Stomach smooth muscle (tissue), 2 donors: ENCODE data around the gene NR2E1.

Experiments
- H3K27ac ChIP-seq: one replicate; pipeline ENCODE4 v1.7.0; 2013; ENCODE audit warnings: mild to moderate bottlenecking, low read length, inconsistent platforms
- H3K27me3 ChIP-seq, 2 donors: one replicate each; pipeline ENCODE4 v1.7.0; 2013; ENCODE audit warnings: low read length in 2 of 2; ENCODE audit not compliant: insufficient read depth in 2 of 2, control insufficient read depth in 1 of 2
- H3K36me3 ChIP-seq, 2 donors: one replicate each; pipeline ENCODE4 v1.7.0; 2013; ENCODE audit warnings: low read length in 2 of 2; ENCODE audit not compliant: control insufficient read depth in 2 of 2, insufficient read depth in 2 of 2
- H3K4me1 ChIP-seq: one replicate; pipeline ENCODE4 v1.7.0; 2013; ENCODE audit warnings: low read length; ENCODE audit not compliant: control insufficient read depth, insufficient read depth
- H3K4me3 ChIP-seq, 2 donors: one replicate each; pipeline ENCODE4 v1.7.0; 2013; ENCODE audit warnings: low read length in 2 of 2
- H3K9ac ChIP-seq, 2 donors: one replicate each; pipeline ENCODE4 v1.7.0; 2013; ENCODE audit warnings: low read length in 2 of 2, mild to moderate bottlenecking in 1 of 2
- H3K9me3 ChIP-seq, 2 donors: one replicate each; pipeline ENCODE4 v1.7.0; 2013; ENCODE audit warnings: low read length in 2 of 2; ENCODE audit not compliant: control insufficient read depth in 2 of 2
- donor health status: healthy.
- donor health status: Pancreatic carcinoma.

Gene NR2E1

DNA sequence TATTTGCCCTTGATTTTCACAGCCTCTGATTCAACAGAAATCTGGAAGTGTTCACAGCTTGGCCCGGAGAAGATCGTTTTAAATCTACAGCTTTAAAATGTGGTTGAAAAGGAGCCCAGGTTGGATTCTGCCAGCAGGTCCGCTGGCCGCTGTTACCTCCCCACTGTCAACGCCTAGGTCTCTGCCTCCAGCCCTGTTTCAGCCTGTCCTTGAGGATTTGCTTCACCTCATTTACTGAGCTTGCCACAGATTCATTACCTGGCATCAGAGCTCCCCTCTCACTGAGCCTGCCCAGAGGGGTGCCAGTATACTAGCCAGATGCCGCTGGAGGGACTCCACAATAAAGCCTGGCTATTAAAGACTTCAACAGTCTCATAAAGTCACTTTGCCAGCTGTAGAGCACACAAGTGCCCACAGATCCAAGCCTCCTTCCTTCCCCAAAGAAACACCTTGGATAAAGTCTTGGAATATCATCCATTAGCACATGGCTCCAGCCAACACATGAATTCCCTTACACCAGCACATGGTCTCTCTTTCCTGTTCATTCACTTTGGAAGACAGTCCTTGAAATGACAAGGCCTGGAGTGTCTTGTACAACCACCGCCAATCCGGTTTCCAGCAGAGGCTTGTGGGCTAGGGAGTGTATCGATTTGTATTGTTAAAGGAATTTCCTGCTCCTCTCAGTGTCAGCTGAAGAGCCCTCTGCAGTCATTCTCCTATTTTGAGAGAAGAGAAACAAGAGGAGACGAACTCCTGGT lies 9.5 kb upstream of the NR2E1 start:
- Histone ChIP-seq H3K4me1 (peaks cover 13% of the 10 kb centered on the region), H3K27ac (no peak overlapping the region), H3K4me3 (no peak overlapping the region), H3K9me3 (peaks cover 0 to 6% of the 10 kb centered on the region in 2 donors), H3K27me3 (peaks cover 54 to 61% of the 10 kb centered on the region in 2 donors), H3K9ac (no peak overlapping the region), H3K36me3 (no peaks in the 10 kb centered on the region)

DNA sequence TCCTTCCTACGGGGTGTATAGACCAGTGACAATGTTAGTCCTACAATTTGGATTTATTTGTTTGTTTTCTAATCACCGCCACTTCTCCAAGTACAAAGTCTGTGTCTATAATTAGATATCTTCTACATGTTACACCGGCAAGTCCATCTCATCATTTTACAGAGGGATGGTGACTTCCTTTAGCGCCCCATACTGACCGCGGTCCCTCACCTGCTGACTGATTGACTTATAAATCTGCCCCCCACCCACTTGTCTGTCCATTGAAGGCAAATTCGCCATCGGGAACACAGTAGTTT lies 8.9 kb upstream of the NR2E1 start:
- Histone ChIP-seq H3K4me3 (no peak overlapping the region), H3K9ac (no peak overlapping the region), H3K36me3 (no peaks in the 10 kb centered on the region), H3K27ac (no peak overlapping the region), H3K4me1 (peaks cover 13% of the 10 kb centered on the region), H3K27me3 (peaks cover 59 to 67% of the 10 kb centered on the region in 2 donors), H3K9me3 (peaks cover 0 to 9% of the 10 kb centered on the region in 2 donors)

DNA sequence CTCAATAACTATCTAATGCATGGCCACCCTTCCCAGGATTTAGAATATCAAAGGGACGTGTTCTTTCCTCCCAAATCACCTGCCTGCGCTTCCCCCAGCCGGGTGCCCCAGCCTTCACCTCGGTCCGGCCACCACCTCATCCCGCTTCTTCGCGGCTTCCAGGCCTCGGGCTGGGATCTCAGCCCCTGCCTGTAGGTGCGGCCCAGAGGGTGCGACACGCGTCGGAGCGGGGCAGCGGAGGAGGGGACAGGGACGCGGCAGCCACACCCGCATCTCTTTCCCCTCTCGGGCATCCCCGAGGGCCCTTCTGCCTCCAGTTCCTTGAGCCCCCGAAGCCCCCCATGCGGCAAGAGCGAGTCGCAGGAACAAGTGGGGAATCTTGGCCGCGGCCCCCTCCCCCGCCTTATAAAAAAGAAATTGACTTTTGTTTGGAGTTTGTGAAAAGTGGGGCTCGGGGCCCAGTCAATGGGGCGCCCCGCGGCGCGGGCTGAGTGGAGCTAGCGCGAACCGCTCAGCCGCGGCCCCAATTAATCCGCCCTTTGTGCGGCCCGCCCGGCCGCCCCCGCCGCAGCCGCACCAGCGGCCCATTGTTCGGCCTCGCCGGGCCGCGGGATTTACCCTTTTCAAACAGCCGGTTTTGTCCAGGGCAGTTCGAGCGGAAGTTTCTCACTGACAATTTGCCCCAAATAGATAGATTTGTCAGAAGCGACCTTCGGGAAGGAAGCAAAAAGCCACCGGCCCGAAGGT lies 8.4 kb upstream of the NR2E1 start:
- Histone ChIP-seq H3K4me1 (peaks cover 13% of the 10 kb centered on the region), H3K27ac (no peak overlapping the region), H3K27me3 (peaks cover 64 to 72% of the 10 kb centered on the region in 2 donors)

DNA sequence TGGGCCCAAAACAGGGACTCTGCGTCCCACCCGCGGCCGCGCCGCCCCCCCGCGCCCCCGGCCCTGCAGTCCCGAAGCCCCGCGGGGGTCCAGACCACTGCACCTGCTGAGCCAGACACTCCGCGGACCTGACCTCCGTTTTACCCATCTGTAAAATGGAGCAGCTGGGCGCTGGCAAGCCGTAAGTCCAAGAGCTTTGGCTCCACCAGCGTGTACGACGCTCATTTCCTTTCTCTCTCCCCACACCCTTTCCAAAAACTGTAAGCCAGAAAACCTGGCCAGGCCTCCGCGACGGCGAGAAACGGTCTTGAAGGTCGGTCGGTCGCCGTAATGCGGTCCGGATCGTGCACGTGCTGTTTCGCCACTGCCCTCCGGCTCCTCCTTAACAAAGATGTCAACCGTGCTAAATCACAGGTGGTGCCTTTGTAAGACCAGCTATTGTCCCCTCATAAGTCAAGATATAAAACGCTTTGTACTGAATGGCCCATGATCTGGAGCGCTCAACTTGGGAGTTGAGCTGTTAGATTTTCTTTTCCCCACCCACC lies 7.8 kb upstream of the NR2E1 start:
- Histone ChIP-seq H3K4me1 (peaks cover 13% of the 10 kb centered on the region), H3K27ac (no peak overlapping the region), H3K9me3 (peaks cover 0 to 9% of the 10 kb centered on the region in 2 donors), H3K36me3 (no peaks in the 10 kb centered on the region), H3K9ac (no peak overlapping the region), H3K27me3 (peaks cover 71 to 78% of the 10 kb centered on the region in 2 donors), H3K4me3 (peak overlapping the region; percentile 8 to 35)

More for the DNA sequence above, 8.4 kb upstream of the NR2E1 start:
- Histone ChIP-seq H3K9ac (no peak overlapping the region), H3K36me3 (no peaks in the 10 kb centered on the region), H3K9me3 (peaks cover 0 to 9% of the 10 kb centered on the region in 2 donors), H3K4me3 (peak overlapping the region in 1 of 2 donors; percentile 54)

DNA sequence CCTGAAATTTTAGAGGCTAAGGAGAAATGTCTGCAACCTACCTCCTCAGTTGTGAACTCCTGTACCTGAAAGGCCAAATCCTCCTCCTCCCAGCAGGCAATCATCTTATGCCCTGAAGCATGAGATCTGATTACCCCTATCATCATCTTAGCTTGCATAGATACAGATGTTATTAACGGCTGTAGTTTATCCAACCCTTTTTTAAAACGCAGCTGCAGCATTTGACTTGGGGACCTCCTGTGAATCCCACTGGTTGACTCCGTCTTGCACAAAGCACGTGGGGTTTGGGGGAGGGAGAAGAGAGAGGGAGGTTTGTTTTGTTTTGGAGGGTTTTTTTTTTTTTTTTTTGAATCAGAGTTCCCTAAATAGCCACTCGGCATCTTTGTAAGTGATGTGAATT lies 5.8 kb upstream of the NR2E1 start:
- Histone ChIP-seq H3K4me1 (peaks cover 18% of the 10 kb centered on the region), H3K9ac (no peak overlapping the region), H3K9me3 (peaks cover 0 to 9% of the 10 kb centered on the region in 2 donors), H3K4me3 (no peak overlapping the region), H3K27me3 (peaks cover 87 to 95% of the 10 kb centered on the region in 2 donors), H3K27ac (no peak overlapping the region), H3K36me3 (no peaks in the 10 kb centered on the region)

DNA sequence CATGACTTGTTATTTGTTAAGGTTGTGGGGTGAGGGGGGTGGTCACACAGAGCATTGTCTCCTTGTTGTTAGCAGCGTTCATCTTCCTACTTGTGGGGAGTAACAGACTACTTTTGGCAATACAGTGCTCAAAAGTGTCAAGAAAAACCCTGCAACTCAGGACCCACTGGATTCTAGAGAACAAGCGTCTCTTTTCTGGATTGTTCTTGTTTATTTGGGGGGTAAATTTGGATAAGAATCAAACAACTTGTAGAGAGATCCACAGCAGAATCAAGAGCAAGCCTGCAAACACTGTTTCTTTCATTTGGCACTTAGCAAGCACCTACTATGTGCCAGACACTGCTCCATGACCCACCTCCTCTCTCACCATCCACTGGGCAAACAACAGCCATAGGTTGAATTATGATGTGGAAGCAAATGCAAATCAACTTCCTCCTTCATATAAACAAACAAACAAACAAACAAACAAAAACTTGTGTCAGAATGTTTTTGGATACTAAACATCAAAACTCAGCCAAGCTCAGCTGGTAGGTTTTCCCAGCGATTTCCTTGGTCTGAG lies 4.0 kb upstream of the NR2E1 start:
- H3K4me3 ChIP-seq, result no peak overlapping the region
- H3K27ac ChIP-seq, result no peak overlapping the region
- H3K4me1 ChIP-seq, result peaks cover 33% of the 10 kb centered on the region
- H3K27me3 ChIP-seq, result peaks cover 89 to 97% of the 10 kb centered on the region in 2 donors
- H3K9me3 ChIP-seq, result peaks cover 0 to 9% of the 10 kb centered on the region in 2 donors
- H3K9ac ChIP-seq, result no peak overlapping the region
- H3K36me3 ChIP-seq, result no peaks in the 10 kb centered on the region

DNA sequence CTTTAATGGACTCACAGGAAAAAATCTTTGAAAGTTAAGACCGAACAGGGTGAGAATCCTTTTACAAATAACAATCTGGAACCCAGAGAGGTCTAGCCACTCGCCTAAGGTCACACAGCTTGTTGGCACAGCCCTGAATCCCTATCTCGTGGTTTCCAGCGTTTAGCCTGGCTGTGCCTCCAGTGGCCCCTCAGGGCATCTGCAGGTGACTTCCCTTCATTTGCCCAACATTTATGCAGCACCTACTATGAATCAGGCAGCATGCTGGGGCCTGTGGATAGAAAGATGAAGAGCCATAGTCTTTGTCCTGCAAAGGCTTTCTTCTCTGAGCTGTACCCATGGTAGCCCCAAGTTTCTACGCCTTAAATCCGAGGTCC lies 2.6 kb upstream of the NR2E1 start:
- Histone ChIP-seq H3K4me1 (peaks cover 29% of the 10 kb centered on the region), H3K27me3 (peaks cover 94 to 97% of the 10 kb centered on the region in 2 donors), H3K27ac (no peak overlapping the region), H3K4me3 (no peak overlapping the region), H3K36me3 (no peaks in the 10 kb centered on the region), H3K9ac (no peak overlapping the region), H3K9me3 (peaks cover 0 to 9% of the 10 kb centered on the region in 2 donors)

DNA sequence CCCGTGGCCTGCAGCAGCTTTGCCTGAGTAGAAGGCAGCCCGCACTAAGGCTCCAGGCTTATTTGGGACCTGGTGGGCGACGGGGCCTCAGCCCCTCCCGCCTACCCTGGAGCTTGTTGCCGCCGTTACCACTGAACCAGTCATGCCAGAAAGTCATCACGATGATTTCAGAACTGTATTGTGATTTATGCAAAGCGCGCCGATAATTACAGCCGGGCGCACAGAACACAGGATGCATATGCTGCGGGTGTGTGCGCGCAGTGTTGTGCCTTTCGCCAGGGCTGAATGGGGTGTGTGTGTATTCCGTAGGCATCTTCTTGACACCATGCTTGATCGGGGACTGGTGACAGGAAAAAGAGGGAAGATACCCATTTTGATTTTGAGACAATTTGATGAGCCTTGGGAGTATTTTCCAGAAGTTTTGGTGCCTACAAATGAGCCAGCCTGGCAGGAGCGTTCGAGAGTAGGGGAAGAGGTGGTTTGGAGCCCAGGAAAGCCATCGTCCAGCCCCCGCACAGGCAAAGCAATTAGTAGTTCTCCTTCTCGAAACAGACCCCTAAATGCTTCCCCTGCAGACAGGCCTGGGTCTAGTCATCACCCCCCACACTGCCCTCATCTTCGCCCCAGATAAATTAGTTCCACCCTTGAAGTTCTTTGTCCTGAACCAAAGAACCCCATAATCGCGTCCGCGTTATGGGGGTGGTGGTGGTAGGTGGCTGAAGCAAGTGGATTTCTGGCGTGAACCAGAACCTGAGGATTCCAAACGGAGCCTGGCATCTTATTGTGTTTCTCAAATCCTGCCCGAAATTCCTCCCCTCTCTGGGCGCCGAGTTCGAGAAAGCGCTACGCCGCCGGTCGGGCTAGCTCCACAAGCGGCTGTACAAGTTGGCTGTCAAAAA lies 1.9 kb upstream of the NR2E1 start:
- Histone ChIP-seq H3K9me3 (peaks cover 0 to 9% of the 10 kb centered on the region in 2 donors), H3K4me3 (no peak overlapping the region), H3K27me3 (peaks cover 94 to 97% of the 10 kb centered on the region in 2 donors), H3K4me1 (peaks cover 35% of the 10 kb centered on the region), H3K36me3 (no peaks in the 10 kb centered on the region), H3K9ac (no peak overlapping the region), H3K27ac (no peak overlapping the region)

DNA sequence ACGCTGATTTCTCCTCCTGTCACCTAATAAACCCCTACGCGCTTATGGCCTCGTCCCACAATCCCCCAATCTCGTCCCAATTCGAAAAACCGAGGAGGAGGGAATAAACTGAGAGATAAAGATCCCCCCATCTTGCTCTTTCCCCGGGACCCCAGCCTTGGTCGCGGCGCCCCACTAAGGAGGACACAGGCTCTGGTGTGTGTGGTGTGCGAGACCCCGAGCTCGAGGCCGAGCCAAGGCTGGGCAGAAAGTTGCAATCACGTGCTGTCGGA lies 1.3 kb upstream of the NR2E1 start:
- Histone ChIP-seq H3K4me3 (no peak overlapping the region), H3K27me3 (peaks cover 94 to 98% of the 10 kb centered on the region in 2 donors), H3K27ac (no peak overlapping the region), H3K4me1 (peaks cover 41% of the 10 kb centered on the region), H3K9ac (no peak overlapping the region), H3K9me3 (peaks cover 0 to 9% of the 10 kb centered on the region in 2 donors), H3K36me3 (no peaks in the 10 kb centered on the region)
